Inflammatory macrophage treated with lipopolysaccharide for 4 hours (primary cell): Measurements from ENCODE around the gene ZNF132.
"Not testable (repeated sequence)": the region's sequence is repeated elsewhere in the genome, so short reads cannot be mapped to it uniquely, and the experiment has no call there.

Experiments used
- DNase-seq: peaks from one replicate; pipeline ENCODE4 v3.0.0-alpha.2; 2020

Gene ZNF132

DNA sequence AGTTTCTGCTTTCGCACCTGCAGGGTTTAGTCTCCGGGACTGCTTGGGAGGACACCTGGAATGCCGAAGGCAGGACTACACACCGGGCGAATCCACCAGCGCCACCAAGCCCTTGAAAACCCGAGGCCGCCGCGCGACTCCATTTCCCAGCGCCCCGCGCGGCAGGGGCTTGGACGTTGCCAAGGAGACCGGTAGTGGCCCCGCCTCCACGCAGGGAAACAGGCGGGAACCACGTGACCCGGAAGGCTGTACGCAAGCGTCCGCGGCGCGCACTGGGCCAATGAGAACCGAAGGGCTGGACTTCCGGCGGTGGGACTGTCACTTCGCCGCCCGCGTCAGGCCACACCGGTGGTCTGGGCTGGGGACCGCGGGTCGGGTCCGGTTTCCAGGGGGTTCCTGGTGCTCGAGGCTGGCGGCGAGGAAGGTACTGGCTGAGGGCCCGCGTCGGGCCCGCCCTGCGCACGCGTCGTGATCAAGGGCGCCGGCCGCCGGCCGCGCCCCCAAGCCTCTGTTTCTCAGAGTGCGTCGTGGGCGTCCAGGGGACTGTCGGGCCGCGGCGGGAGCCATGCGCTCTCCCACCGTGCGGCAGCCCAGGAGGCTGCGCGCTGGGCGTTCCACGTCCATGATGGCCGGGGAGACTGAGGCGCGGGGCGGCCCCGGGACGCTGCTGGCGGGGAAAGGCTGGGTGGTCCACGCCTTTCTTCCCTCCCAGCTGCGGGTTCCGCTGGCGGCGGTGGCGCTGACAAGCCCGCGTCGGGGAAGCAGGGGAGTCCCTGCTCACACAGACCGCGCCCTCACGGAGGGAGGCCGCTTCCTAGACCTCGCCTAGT is 27.0 kb upstream of the ZNF132 start, which contains the start of gene ZNF324:
ZNF324 (plus strand) TSS at position 321 of the 830 bp plus-strand sequence. CDS start 2,106 bp downstream, outside the sequence.
- peak; percentile 98 for DNase-seq

DNA sequence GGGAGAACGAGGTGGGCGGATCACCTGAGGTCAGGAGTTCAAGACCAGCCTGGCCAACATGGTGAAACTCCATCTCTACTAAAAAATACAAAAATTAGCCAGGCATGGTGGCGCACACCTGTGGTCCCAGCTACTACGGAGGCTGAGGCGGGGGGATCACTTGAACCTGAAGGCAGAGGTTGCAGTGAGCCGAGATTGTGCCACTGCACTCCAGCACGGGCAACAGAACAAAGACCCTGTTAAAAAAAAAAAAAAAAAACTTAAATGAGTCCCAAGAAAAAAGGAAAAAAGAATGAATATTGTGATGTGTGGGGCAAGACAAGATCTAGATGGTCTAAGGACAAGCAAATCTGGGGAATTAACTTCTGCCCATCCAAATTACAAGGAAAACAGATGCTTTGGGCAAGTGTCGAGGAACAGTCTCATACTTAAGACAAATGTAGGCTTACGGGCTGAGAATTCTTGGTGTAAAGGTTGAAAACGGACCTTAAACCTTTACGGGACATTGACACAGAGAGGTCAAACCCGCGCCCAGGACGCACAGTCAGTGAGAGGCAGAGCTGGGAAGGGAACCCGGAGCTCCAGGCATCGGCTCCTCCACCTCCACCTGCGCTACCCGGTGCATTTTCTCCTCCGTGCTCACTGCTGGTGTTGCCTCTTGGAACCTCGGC is 26.3 kb upstream of the ZNF132 start:
- no peak for DNase-seq

GRCh38 chr19:58460039-58460438 is 20.1 kb upstream of the ZNF132 start:
- DNase-seq, result no peak

- DNase-seq, result no peak
Measured at GRCh38 chr19:58456111-58456510, 16.2 kb upstream of the ZNF132 start.

GRCh38 chr19:58455306-58455705 is 15.4 kb upstream of the ZNF132 start:
- no peak for DNase-seq

DNA sequence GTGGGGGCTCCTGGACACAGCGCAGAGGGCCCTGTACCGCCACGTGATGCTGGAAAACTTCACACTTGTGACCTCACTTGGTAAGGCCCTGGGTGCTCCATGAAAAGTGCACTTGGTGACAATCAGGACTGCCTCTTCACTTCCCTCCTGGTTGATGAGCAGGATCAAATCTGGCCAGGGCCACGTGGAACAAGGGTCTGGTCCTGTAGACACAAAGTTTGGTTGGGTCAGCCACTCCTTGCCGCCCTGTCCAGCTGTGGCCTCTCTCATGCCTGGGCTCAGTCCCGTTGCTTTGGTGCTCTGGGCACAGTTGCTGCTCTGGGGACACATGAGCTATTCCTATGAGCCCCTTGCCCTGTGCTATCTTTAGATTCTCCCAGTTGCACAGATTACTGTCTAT is 13.8 kb upstream of the ZNF132 start:
- no peak for DNase-seq

- peak; percentile 97 for DNase-seq
Measured at GRCh38 chr19:58451358-58452101, 11.6 kb upstream of the ZNF132 start, which contains the start of gene ZNF324B. Gene ZNF324B (plus strand): TSS chr19:58451622. CDS start chr19:58453702, 2,080 bp downstream.

DNA sequence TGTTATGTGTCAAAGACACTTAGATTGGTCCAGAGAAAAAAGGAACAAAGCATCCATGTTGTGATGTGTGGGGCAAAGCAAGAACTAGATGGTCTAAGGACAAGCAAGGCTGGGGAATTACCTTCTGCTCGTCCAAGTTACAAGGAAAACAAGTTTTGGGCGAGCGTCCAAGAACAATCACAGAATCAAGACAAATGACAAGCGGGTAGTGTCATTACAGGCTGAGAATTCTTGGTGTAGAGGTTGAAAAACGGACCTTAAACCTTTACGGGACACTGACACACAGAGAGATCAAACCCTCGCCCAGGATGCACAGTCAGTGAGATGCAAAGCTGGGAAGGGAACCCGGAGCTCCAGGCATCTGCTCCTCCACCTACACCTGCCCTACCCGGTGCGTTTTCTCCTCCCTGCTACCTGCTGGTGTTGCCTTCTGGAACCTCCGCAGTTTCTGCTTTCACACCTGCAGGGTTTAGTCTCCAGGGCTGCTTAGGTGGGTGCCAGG is 11.0 kb upstream of the ZNF132 start:
- DNase-seq, result no peak

DNA sequence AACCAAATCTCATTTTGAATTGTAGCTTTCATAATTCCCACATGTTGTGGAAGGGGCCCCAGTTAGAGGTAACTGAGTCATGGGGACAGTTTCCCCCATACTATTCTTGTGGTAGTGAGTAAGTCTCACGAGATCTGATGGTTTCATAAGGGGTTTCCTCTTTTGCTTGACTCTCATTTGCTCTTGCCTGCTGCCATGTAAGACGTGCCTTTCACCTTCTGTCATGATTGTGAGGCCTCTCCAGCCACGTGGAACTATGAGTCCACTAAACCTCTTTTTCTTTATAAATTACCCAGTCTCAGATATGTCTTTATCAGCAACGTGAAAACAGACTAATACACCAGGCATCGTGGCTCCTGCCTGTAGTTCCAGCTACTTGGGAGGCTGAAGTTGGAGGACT is 10.0 kb upstream of the ZNF132 start:
- peak; percentile 16 for DNase-seq

GRCh38 chr19:58448860-58449259 is 8.9 kb upstream of the ZNF132 start:
- DNase-seq, result not testable (repeated sequence)

DNA sequence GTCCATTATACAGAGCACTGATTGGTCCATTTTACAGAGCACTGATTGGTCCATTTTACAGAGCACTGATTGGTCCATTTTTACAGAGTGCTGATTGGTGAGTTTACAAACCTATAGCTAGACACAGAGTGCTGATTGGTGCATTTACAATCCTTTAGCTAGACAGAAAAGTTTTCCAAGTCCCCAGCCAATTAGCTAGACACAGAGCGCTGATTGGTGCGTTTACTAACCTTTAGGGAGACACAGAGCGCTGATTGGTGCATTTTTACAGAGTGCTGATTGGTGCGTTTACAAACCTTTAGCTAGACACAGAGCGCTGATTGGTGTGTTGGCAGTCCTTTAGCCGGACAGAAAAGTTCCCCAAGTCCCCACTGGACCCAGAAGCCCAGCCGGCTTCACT is 3.0 kb upstream of the ZNF132 start:
- not testable (repeated sequence) for DNase-seq

- DNase-seq, result no peak
Measured at GRCh38 chr19:58440556-58440955, 603 bp upstream of the ZNF132 start.

GRCh38 chr19:58434217-58434616 is 5.7 kb downstream of the ZNF132 start:
- no peak for DNase-seq

GRCh38 chr19:58429745-58430144 is 10.2 kb downstream of the ZNF132 start:
- DNase-seq, result no peak

GRCh38 chr19:58428617-58429016 is 11.3 kb downstream of the ZNF132 start:
- no peak for DNase-seq

GRCh38 chr19:58417071-58417470 is 22.9 kb downstream of the ZNF132 start:
- DNase-seq, result no peak

DNA sequence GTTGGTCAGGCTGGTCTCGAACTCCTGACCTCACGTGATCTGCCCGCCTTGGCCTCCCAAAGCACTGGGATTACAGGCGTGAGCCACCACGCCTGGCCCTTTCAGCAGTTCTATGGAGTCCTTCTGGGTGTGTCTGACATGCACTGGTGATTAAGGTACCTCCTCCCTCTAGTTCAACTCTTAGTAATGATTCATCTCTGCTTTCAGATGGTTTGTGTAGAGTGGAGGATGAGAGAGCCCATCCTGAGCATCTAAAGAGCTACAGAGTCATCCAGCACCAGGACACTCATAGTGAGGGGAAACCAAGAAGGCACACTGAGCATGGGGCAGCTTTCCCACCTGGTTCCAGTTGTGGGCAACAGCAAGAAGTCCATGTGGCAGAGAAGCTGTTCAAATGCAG is 23.3 kb downstream of the ZNF132 start:
- no peak for DNase-seq

DNA sequence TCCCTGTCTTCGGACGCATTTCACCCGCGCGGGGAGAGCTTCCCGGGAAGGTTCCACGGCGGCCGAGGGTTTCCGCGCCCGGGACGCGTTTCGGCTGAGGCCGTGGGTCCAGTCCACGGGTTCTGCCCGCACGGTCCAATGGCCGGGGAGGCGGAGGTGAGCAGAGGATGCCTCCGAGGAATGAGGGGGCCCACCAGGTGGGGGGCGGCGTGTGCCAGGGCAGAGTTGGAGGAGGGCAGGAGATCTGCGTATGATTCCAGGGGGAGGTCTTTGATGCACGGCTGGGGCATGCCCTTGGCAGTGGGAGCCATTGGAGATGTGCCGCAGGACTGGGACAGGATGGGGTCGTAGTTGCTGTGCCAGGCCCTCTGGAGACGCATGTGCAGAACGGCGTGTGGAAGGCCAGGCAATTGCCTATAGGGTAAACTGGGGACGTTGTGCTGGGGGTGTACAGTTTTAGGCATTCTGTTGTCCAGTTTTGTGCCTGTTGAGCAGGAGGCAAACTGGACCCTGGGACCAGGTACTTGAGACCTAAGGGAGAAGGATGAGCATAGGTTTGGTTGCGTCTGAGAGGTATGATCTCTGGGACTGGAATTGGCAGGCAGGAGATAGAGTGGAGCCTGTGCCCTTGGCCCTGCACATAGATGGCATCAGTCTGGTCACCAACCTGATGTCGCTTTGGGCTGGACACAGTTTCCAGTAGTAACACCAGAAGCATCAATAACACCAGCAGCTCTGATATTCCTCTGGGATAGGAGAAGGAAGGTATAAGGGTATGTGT is 30.8 kb downstream of the ZNF132 start:
- DNase-seq, result no peak

- peak; percentile 95 for DNase-seq
Measured at GRCh38 chr19:58408152-58409009, 31.6 kb downstream of the ZNF132 start, which contains the start of gene ZNF584. Gene ZNF584 (plus strand): TSS chr19:58408649. CDS start chr19:58409148, 499 bp downstream.

DNA sequence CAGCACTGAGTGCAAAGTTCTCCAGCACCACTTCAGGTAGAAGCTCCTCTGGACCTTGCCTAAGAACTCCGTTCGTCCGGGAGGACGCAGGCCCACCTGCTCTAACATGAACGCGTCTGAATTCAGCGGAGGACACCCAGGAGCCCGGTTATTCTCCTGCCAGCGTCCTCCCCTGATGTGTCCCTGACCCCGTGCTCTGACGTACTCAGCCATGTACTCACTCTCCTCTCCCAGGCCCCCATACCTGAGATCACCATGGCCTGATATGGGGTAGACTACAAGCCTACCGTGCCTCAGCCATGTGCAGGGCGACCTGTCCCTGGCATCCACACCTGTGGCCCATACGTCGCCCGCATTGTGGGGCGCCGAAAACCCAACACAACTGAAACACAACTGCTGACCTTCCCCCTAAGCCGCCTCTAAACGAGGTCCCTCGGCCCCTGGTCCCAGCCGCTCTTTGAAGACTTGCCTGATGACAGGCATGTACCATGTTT is 32.2 kb downstream of the ZNF132 start:
- no peak for DNase-seq
